NCI-H345 treated with DMSO at 0.1 percent for 48 hours (cell line): ENCODE data around the gene ARID5B.
"Not testable (repeated sequence)": the region's sequence is repeated elsewhere in the genome, so short reads cannot be mapped to it uniquely, and the experiment has no call there.

ENCODE experiments used
- DNase-seq: peaks from one replicate; lab custom pipeline; 2025; ENCODE audit not compliant: unreplicated experiment; lab: John Stamatoyannopoulos, UW

ARID5B gene

GRCh38 chr10:61900829-61901792 is at the start of gene ARID5B:
TSS of gene ARID5B (plus strand) at chr10:61901699. CDS start at chr10:61901710, 11 bp downstream.
- peak; percentile 57 for DNase-seq

- DNase-seq: no peak
Measured at GRCh38 chr10:61852261-61852660, 49.2 kb upstream of the ARID5B start.

GRCh38 chr10:61855771-61856170 is 45.7 kb upstream of the ARID5B start:
- DNase-seq: no peak

GRCh38 chr10:61857746-61858145 is 43.8 kb upstream of the ARID5B start:
- DNase-seq: no peak

- no peak for DNase-seq
Measured at GRCh38 chr10:61859786-61860185, 41.7 kb upstream of the ARID5B start.

- DNase-seq: no peak
Measured at GRCh38 chr10:61860964-61861758, 40.3 kb upstream of the ARID5B start.

- no peak for DNase-seq
Measured at GRCh38 chr10:61863981-61864380, 37.5 kb upstream of the ARID5B start.

- DNase-seq: no peak
Measured at GRCh38 chr10:61866700-61867368, 34.7 kb upstream of the ARID5B start.

- not testable (repeated sequence) for DNase-seq
Measured at GRCh38 chr10:61867374-61867773, 34.1 kb upstream of the ARID5B start.

GRCh38 chr10:61867817-61868216 is 33.7 kb upstream of the ARID5B start:
- DNase-seq: not testable (repeated sequence)

- DNase-seq: no peak
Measured at GRCh38 chr10:61869041-61869675, 32.3 kb upstream of the ARID5B start.

- DNase-seq: no peak
Measured at GRCh38 chr10:61869774-61870525, 31.5 kb upstream of the ARID5B start.

- no peak for DNase-seq
Measured at GRCh38 chr10:61870526-61870895, 31.0 kb upstream of the ARID5B start.

GRCh38 chr10:61871487-61871886 is 30.0 kb upstream of the ARID5B start:
- no peak for DNase-seq

GRCh38 chr10:61877887-61878739 is 23.4 kb upstream of the ARID5B start:
- no peak for DNase-seq

- DNase-seq: no peak
Measured at GRCh38 chr10:61878740-61879068, 22.8 kb upstream of the ARID5B start.

- DNase-seq: no peak
Measured at GRCh38 chr10:61882621-61883370, 18.7 kb upstream of the ARID5B start.

GRCh38 chr10:61883371-61884025 is 18.0 kb upstream of the ARID5B start:
- DNase-seq: no peak
